ENCODE data around the gene ALG3. TPM values are rescaled to one million over a fixed set of nuclear protein-coding genes. Genes with fewer than 3 reads are reported as not detected.

Gene ALG3
- total RNA-seq, 1 donor from 2014 or later, result 20.5 TPM

DNA sequence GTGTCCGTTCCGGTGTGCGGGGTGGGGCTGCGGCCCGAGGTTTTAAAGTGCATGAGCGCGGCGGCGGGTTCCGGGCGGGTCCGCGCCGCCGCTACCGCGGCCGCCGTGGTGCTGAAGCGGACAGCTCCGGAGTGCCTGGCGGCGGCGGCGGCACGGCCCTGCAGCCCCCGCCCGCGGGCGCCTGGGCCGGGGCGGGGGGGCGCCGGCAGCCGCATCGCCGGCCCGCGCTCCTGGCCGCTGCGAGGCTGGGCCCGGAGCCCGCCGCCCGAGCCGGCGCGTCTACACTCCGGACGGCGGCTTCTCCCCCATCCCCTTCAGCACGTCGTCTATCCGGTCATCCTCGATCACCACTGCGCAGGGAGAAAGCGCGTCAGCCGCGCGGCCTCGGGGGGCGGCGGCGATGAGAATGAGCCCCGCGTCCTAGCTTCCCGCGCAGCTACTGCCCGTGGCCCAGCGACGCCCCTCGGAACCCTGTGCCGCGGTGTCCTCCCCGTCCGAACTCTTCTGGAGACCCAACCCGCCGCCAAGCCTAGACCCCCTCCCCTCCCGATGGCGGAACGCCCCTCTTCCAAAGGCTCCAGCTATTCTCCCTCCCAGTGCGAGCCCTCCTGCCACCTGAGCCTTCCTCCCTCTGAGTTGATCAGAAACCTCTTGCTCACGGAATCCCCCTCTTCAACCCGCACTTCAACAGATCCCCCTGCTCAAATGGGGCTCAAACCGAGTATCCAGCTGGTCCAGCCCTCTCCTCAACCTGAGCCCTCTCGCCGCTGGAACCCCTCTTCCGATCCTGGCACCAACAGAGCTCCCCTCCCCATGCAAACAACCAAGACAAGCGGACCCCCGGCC, 11.3 kb upstream of the ALG3 start:
- peak in 1 of 2 donors; percentile 45 for DNase-seq (ENCODE audit: low read depth in 2 of 2)

DNA sequence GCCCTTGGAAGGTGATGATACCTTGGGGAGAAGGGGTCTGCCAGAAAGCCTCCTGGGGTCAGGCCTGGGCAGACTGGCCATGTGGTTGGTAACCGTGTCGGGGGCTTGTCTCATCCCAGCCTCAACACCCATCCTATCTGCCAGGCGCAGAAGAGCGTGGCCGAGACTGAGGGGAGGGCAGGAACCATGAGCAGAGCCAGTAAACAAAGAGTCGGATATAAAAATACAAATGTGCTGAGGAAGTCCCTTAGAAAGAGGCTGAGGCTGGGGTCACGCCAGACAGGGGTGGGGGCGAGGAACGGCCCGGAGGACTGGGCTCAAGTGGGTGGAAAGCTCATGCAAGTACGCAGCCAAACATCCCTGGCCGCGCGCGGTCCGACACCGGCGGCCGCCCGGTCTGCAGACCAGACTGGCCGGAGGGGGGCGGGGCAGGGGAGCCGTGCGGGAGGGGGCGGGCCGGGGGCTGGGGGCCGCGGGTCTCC, 10.7 kb upstream of the ALG3 start:
- no peak for DNase-seq (ENCODE audit: low read depth in 2 of 2)

DNA sequence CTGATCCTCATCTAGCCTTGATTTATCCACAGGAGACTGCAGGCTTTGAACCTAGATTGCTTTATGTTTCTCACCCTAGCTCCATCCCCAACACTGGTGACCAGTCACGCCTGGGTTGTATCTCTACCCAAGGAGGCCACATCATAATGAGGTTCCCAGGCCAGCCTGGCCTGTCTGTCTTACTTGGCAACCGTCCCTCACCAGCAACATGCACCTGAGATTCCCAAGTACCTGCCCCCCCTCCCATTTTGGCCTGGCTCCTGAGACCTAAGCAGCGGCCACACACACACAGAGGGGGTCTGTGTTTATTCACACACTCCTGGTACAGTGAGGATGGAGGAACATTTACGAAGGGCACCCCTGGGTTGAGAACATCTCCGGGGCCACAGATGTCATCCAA, 10.2 kb upstream of the ALG3 start:
- DNase-seq (ENCODE audit: low read depth in 2 of 2), result no peak

DNA sequence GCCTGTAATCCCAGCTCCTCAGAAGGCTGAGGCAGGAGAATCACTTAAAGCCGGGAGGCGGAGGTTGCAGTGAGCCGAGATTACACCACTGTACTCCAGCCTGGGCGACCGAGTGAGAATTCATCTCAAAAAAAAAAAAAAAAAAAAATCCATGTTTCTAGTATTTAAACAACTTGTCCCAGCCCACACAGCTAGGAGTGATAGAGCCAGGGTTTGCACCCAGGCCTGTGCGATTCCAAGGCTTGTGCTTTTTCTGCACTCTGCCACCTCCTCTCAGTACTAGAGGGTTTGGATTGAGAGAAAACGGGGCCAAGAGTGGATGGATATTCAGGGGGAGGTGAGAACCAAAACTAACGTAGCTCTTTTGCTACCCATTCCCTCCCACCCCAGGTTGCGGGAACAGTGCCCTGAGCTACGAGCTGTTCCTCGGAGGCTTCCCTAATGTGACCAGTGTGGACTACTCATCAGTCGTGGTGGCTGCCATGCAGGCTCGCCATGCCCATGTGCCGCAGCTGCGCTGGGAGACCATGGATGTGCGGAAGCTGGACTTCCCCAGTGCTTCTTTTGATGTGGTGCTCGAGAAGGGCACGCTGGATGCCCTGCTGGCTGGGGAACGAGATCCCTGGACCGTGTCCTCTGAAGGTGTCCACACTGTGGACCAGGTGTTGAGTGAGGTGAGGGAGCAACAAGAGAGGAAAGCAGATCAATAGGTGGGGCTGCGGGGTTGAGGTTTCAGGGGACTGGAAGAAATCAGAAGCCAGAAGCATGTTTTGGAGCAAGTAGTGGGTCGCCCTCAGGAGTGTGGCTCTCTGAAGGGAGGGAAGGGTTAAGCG, 8.5 kb upstream of the ALG3 start:
- DNase-seq (ENCODE audit: low read depth in 2 of 2), result no peak

DNA sequence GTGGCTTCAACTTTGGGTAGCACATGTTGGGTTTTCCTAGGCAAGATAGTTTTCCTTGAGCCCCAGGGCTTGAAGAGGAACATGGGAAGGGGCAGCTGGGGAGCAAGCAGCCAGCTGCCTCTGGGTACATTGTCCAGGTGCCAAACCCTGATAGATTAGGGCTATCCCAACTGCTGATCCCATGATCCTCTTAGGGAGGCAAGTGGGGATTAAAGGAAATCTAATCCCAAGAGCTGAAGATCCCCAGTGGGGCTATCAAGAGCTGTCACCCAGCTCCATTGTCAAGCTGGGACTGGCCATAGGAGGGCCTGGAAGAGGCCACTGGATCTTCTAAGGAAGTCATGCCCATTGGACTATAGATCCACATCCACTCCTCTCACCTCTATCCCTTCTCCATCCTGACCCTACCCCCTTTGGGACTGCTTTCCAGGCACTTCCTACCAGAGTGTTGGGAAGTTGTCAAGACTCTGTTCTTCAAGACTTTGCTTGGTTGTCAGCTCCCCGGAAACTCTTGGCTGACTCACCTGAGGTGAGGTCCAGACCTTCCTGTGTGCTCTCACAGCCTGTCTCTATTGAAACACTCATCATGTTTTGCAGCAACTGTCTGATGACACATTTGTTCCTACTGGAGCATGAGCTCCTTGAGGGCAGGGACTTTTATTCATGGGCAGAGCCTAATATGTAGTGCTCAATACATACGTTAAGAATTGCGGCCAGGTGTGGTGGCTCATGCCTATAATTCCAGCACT, 6.7 kb upstream of the ALG3 start:
- DNase-seq (ENCODE audit: low read depth in 2 of 2), result no peak

DNA sequence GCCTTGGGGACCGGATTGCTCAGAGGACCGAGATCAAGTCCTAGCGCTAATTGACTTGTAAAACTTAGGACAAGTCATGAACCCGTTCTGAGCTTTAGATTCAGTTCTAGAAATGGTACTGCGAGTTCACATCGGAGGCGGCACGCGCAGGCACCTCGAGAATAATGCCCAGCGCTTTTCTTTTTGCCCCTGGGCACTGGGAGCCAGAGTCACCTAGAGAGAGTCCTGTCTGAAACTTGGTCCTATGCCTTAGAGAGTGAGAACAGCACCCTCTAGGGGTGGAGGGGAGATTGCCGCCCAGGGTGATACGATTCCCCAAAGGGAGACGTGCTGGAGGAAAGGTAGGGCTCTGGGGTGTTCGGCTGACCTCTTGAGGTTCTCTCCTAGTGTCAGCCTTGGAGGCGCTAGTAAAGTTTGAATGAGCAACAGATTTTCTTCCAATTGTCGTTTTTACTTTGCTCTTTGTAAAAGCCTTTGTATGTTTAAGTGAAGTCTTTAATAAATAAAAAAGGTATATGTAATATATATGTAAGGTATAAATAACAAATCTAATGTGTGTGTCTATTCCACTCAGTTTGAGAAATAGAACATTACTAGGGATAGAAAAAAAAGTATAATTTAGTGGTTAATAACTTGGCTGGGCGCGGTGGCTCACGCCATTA, 1.5 kb upstream of the ALG3 start:
- DNase-seq (ENCODE audit: low read depth in 2 of 2), result peak; percentile 78 to 89

DNA sequence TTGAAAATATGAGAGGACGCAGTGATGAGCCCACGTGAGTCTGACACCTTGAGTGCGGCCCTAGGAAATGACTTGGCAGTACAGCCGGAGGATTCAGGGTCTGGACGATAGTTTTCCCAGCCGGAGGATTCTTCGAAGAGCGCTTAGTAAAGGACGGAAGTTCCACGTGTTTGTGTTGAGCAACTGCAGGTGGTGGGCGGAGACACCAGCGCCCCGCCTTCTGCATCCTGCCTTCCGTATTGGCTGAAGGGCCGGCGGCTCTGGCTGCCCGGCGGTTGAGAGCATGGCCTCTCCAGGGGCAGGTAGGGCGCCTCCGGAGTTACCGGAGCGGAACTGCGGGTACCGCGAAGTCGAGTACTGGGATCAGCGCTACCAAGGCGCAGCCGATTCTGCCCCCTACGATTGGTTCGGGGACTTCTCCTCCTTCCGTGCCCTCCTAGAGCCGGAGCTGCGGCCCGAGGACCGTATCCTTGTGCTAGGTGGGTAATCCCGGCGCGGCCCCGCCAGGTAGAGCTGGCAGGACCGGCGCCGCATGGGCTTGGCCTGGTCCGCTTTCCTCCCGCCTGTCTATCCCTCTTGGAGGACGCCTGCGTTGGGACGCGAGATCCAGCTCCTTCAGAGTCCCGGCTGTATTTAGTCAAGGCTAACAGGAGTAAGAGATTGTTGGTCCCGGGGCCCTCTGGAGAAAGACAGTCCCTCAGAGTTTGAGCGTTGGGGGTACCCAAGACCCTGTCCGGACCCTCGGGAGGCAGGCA, 827 bp upstream of the ALG3 start, which contains the start of gene EEF1AKMT4:
EEF1AKMT4 (plus strand) TSS at position 261 of the 755 bp plus-strand sequence; CDS start at position 284, 23 bp downstream.
- DNase-seq (ENCODE audit: low read depth in 2 of 2), result peak; percentile 97 to 99

DNA sequence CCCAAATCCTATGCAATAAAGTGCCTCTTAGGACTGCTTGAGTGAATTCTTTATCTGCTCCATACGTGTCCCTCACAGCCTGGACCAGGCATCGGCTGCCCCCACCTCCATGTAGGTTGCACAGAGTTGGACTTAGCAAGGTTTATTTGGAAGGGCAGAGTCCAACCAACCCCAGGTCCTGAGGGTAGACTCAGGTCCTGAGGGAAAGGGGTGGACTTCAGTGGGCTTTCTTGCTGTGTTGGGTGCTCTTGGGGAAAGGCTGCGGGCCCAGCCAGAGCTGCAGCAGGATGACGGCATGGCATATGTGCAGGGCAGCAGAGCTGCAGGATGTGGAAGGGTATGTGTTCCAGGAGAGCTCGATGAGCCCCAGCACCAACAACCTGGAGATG, 6.5 kb downstream of the ALG3 start:
- DNase-seq (ENCODE audit: low read depth in 2 of 2), result no peak

DNA sequence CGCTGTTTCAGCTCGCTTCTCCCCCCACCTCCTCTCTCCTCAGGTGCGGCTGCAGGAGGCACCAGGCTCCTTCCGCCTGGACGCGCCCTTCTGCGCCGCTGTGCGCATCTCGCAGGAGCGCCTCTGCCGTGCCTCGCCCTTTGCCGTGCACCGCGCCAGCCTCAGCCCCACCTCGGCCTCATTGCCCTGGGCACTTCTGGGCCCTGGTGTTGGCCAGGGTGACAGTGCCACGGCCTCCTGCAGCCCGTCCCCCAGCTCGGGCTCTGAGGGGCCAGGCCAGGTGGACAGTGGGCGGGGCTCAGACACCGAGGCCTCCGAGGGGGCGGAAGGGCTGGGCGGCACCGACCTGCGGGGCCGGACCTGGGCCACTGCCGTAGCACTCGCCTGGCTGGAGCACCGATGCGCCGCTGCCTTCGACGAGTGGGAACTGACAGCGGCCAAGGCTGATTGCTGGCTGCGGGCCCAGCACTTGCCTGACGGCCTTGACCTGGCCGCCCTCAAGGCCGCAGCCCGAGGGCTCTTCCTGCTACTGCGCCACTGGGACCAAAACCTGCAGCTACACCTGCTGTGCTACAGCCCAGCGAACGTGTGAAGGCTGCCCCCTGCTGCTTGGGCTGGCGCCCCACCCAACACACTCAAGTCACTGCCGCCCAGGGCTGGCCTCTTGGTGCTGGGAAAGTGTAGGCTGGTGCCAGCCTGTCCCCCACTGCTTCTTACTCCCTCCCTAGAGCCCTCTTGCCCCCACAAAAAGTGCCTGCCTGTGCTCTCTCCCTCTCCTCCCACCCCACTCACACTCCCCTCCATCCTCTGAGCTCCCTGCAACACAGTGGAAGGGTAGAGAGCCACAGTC, 7.1 kb downstream of the ALG3 start:
- DNase-seq (ENCODE audit: low read depth in 2 of 2), result peak in 1 of 2 donors; percentile 70

DNA sequence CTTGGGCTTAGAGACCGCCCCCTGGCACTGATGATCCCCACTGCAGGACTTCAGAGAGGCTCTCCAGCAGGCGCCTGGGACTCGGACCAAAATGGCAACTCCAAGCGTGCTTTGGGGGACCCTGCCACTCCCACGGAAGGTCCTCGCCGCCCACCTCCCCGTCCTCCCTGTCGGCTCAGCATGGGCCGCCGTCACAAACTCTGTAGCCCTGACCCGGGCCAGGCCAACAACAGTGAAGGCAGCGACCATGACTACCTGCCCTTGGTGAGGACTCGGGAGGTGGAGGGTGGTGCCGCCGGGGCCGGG, 7.7 kb downstream of the ALG3 start:
- no peak for DNase-seq (ENCODE audit: low read depth in 2 of 2)

DNA sequence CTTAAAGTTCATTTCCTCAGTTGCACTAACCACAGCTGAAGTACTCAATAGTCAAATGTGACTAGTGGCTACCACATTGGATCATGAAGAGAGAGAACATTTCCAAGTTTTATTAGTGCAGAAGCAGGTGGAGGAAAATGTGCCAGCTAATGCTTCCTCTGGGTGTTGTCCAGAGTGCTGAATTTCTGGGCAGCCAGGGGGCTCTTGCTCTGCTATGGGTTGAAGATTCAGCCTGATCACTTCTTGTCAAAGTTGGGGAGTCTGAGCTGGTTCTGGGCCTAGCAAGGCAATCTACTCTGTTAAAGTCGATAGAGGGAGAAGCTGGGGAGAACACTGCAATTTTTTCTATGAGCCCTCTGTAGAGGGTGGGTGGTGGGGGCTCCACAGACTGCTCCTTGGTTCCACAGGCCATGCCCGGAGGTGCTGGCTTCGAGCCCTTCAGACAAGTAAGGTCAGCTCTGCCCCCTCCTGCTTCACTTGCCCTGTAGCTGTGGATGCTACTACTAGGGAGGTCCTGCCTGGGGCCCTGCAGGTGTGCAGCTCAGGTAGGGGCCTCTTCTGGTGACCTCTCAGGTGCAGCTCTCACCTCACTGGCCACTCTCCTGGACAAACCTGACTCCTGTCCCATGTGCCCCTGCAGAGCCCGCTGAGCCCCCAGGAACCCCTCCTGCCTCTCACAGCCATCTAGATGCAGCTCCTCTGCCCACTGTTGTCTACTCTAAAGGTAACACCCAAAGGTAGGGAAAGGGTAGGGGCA, 8.2 kb downstream of the ALG3 start:
- peak in 1 of 2 donors; percentile 43 for DNase-seq (ENCODE audit: low read depth in 2 of 2)

GRCh38 chr3:184239708-184240107, 9.1 kb downstream of the ALG3 start:
- DNase-seq (ENCODE audit: low read depth in 2 of 2), result no peak

- DNase-seq (ENCODE audit: low read depth in 2 of 2), result no peak
These were observed 9.5 kb downstream of the ALG3 start for GRCh38 chr3:184239221-184239620.

DNA sequence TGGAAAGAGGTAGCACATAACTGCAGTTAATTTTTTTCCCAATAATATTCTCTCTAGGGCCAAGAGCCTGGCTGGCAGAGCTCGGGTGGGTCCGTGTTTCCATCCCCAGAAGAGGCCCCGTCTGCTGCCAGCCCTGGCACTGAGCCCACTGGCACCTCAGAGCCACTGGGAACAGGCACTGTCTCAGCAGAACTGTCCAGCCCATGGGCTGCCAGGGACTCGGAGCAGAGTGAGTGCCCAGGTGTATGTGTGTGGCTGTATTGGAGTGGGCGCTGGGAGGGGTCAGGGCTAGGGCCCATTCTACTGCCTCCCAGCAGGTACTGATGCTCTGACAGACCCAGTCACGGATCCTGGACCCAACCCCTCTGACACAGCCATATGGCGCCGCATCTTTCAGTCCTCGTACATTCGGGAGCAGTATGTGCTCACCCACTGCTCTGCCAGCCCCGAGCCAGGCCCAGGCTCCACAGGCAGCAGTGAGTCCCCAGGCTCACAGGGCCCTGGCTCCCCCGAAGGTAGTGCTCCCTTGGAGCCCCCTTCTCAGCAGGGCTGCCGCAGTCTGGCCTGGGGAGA, 10.4 kb downstream of the ALG3 start:
- DNase-seq (ENCODE audit: low read depth in 2 of 2), result no peak

- DNase-seq (ENCODE audit: low read depth in 2 of 2), result no peak
These were observed 11.0 kb downstream of the ALG3 start for GRCh38 chr3:184237807-184238206.

GRCh38 chr3:184237211-184237610, 11.6 kb downstream of the ALG3 start:
- no peak for DNase-seq (ENCODE audit: low read depth in 2 of 2)

DNA sequence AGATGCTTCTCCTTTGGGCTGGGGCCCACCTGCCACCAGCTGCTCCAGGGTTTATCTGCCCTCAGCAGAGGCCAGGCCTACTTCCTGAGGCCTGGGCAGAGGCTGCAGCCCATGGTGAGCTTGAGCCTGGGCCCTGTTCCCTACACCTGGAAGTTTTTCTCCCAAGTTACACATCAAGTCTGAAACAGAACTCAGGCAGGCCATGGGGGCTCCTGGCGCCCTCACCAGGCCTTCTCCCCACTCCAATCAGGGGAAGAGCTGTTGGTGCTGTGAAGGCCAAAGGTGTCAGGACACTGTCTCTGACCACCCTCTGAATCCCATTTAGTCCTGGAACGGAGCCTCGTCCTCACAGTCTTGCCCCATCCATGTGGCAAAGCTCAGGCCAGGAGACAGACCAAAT, 12.1 kb downstream of the ALG3 start:
- no peak for DNase-seq (ENCODE audit: low read depth in 2 of 2)

- DNase-seq (ENCODE audit: low read depth in 2 of 2), result no peak
These were observed 12.7 kb downstream of the ALG3 start for GRCh38 chr3:184236033-184236410.

All from dermis microvascular lymphatic vessel endothelial cell (primary cell).